ENCODE measurements around the gene PTPN3. TPM values are rescaled to one million over a fixed set of nuclear protein-coding genes. Genes with fewer than 3 reads are reported as not detected.

The PTPN3 gene
- total and polyA plus RNA-seq, 9 of the 15 experiments (the other 6 are each of a cell fraction or from before 2014, with no cell fraction given), result 0.02 TPM; not detected in 8

- Histone ChIP-seq H3K27ac (ENCODE audit: extremely low read depth, low read depth, low read length) (no peak overlapping the region), H2AFZ (ENCODE audit: low read depth, low read length) (no peak overlapping the region), H3K9me1 (ENCODE audit: control insufficient read depth, insufficient read depth, low read length) (no peaks in the 10 kb centered on the region), H3K9me3 (replicated peaks; ENCODE audit: control insufficient read depth, insufficient read depth, low read depth, low read length) (no peaks in the 10 kb centered on the region), H3K27me3 (ENCODE audit: control insufficient read depth in 2 of 2, insufficient read depth in 2 of 2, low read length in 2 of 2) (peaks cover 0 to 23% of the 10 kb centered on the region in 2 experiments; a peak in 4 of 5 replicates), H3K36me3 (ENCODE audit: control insufficient read depth, insufficient read depth, low read length) (no peaks in the 10 kb centered on the region), H3K9ac (ENCODE audit: insufficient read depth in 1 of 2, low read depth in 2 of 2, low read length in 2 of 2) (no peak overlapping the region), H3K4me1 (replicated peaks in 1 of 2; ENCODE audit: control insufficient read depth in 2 of 2, insufficient read depth in 2 of 2, low read length in 2 of 2) (peaks cover 0 to 11% of the 10 kb centered on the region in 2 experiments; a peak in 2 of 5 replicates), H3K4me2 (ENCODE audit: insufficient read depth, low read length) (no peak overlapping the region), H4K20me1 (replicated peaks; ENCODE audit: control insufficient read depth, insufficient read depth, low read length) (no peaks in the 10 kb centered on the region), H3K4me3 (no peak overlapping the region), H3K79me2 (ENCODE audit: control insufficient read depth, insufficient read depth, low read length) (no peaks in the 10 kb centered on the region)
- in situ Hi-C loops (cut with MboI) (no loop called here), intact Hi-C loops (cut with micrococcal nuclease) (no loop called here)
- ChIA-PET CTCF (ENCODE audit: low intra/inter-chr PET ratio) (no interaction called here), POLR2A (no interaction called here)
- ATAC-seq (peak; percentile 33; the same call in 1 of the 3 replicates), FAIRE-seq (no peak), DNase-seq (ENCODE audit: extremely low read depth in 1 of 4, low spot score in 3 of 4) (no peak)
- peak; percentile 19; the same call in 1 of the 2 replicates for TF ChIP-seq C11orf30 (IDR thresholded peaks at IDR 0.05; ENCODE audit: low read depth)
- TF ChIP-seq MEIS2 (IDR thresholded peaks at IDR 0.05; ENCODE audit: partially characterized antibody), result peak; percentile 7
- peak; percentile 79 for TF ChIP-seq HMBOX1 (IDR thresholded peaks at IDR 0.05)
- TF ChIP-seq ESRRA (IDR thresholded peaks at IDR 0.05; ENCODE audit: borderline replicate concordance, low read depth), result peak; percentile 27; the same call in 1 of the 2 replicates
- peak; percentile 92 for TF ChIP-seq CEBPB (tag; IDR thresholded peaks at IDR 0.05)
- TF ChIP-seq NFE2 (IDR thresholded peaks at IDR 0.05; ENCODE audit: low read depth), result peak; percentile 67
- no peak for TF ChIP-seq TSC22D4 (tag; IDR thresholded peaks at IDR 0.05)
- TF ChIP-seq CEBPG (CRISPR knock-in tag; IDR thresholded peaks at IDR 0.05), result no peak
- peak; percentile 70 to 88 for TF ChIP-seq CEBPG (tag; conservative IDR thresholded peaks at IDR 0.05 in 1 of 2, IDR thresholded peaks at IDR 0.05 in 1 of 2)
- TF ChIP-seq SP2 (IDR thresholded peaks at IDR 0.05; ENCODE audit: extremely low read depth, low read depth, low read length, poor library complexity, severe bottlenecking), result no peak
- no TSS peak for BruUV-seq (replicated peaks)
- 0% methylated on average over 2 of the region's 2 CpGs for WGBS (ENCODE audit: insufficient coverage, low coverage, missing lambda C conversion rate)
Observed at GRCh38 chr9:109335929-109336328, 162.2 kb downstream of the PTPN3 start.
